ENCODE measurements around the gene CHD6.

DNA sequence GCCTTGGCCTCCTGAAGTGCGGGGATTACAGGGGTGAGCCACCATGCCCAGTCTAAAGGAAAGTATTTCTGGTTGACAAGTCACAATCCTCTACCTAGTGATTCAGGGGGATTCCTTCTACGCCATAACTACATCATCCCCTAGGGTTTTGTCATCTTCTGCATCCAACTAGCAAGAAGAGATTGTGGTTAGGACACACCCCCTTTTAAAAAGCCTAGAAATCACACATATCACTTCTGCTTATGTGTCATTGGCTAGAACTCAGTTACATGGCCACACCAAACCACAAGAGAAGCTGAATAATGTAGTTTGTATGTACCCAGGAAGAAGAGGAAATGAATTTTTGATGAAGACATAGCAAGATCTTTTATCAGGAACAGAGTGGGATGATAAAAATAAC, 14.7 kb upstream of the CHD6 start:
- TF ChIP-seq POLR2AphosphoS5 (IDR thresholded peaks at IDR 0.05), result no peak
- TF ChIP-seq, protein P1, sequence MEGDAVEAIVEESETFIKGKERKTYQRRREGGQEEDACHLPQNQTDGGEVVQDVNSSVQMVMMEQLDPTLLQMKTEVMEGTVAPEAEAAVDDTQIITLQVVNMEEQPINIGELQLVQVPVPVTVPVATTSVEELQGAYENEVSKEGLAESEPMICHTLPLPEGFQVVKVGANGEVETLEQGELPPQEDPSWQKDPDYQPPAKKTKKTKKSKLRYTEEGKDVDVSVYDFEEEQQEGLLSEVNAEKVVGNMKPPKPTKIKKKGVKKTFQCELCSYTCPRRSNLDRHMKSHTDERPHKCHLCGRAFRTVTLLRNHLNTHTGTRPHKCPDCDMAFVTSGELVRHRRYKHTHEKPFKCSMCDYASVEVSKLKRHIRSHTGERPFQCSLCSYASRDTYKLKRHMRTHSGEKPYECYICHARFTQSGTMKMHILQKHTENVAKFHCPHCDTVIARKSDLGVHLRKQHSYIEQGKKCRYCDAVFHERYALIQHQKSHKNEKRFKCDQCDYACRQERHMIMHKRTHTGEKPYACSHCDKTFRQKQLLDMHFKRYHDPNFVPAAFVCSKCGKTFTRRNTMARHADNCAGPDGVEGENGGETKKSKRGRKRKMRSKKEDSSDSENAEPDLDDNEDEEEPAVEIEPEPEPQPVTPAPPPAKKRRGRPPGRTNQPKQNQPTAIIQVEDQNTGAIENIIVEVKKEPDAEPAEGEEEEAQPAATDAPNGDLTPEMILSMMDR (IDR thresholded peaks at IDR 0.05), result no peak

All from prostate gland (tissue), 2 donors.